ENCODE results near the gene NDFIP2.

Gene NDFIP2

GRCh38 chr13:79442221-79442620 is 38.7 kb upstream of the NDFIP2 start:
- TF ChIP-seq ZNF274 (IDR thresholded peaks at IDR 0.05; ENCODE audit: low read depth, low read length) (no peak), SUZ12 (IDR thresholded peaks at IDR 0.05; ENCODE audit: extremely low read depth, insufficient read depth, insufficient read length) (no peak), YY1 (IDR thresholded peaks at IDR 0.05; ENCODE audit: insufficient read depth, insufficient read length) (no peak)
- H3K36me3 ChIP-seq (ENCODE audit: insufficient read depth, insufficient read length, low read length), result no peaks in the 10 kb centered on the region
- no peak for DNase-seq (ENCODE audit: low read depth, low spot score)
- no peaks in the 10 kb centered on the region for H3K27me3 ChIP-seq (ENCODE audit: insufficient read depth, insufficient read length)
- no peak overlapping the region for H3K4me3 ChIP-seq (ENCODE audit: insufficient read length, low read depth)
- H3K9me3 ChIP-seq (ENCODE audit: insufficient read depth, low read length), result no peaks in the 10 kb centered on the region
- no peaks in the 10 kb centered on the region for H3K4me1 ChIP-seq (ENCODE audit: insufficient read depth, insufficient read length)
- no peak overlapping the region for H3K9ac ChIP-seq (ENCODE audit: insufficient read length, low read depth)

GRCh38 chr13:79442706-79443105 is 38.2 kb upstream of the NDFIP2 start:
- Histone ChIP-seq H3K4me1 (ENCODE audit: insufficient read depth, insufficient read length) (no peaks in the 10 kb centered on the region), H3K9me3 (ENCODE audit: insufficient read depth, low read length) (no peaks in the 10 kb centered on the region), H3K4me3 (ENCODE audit: insufficient read length, low read depth) (no peak overlapping the region), H3K36me3 (ENCODE audit: insufficient read depth, insufficient read length, low read length) (no peaks in the 10 kb centered on the region), H3K9ac (ENCODE audit: insufficient read length, low read depth) (no peak overlapping the region), H3K27me3 (ENCODE audit: insufficient read depth, insufficient read length) (no peaks in the 10 kb centered on the region)
- DNase-seq (ENCODE audit: low read depth, low spot score), result no peak
- no peak for TF ChIP-seq YY1 (IDR thresholded peaks at IDR 0.05; ENCODE audit: insufficient read depth, insufficient read length)
- no peak for TF ChIP-seq SUZ12 (IDR thresholded peaks at IDR 0.05; ENCODE audit: extremely low read depth, insufficient read depth, insufficient read length)
- TF ChIP-seq ZNF274 (IDR thresholded peaks at IDR 0.05; ENCODE audit: low read depth, low read length), result no peak

GRCh38 chr13:79445968-79446645 is 34.8 kb upstream of the NDFIP2 start:
- DNase-seq (ENCODE audit: low read depth, low spot score), result no peak
- Histone ChIP-seq H3K4me3 (ENCODE audit: insufficient read length, low read depth) (no peak overlapping the region), H3K27me3 (ENCODE audit: insufficient read depth, insufficient read length) (no peaks in the 10 kb centered on the region), H3K36me3 (ENCODE audit: insufficient read depth, insufficient read length, low read length) (no peaks in the 10 kb centered on the region), H3K9ac (ENCODE audit: insufficient read length, low read depth) (no peak overlapping the region), H3K4me1 (ENCODE audit: insufficient read depth, insufficient read length) (no peaks in the 10 kb centered on the region), H3K9me3 (ENCODE audit: insufficient read depth, low read length) (no peaks in the 10 kb centered on the region)
- no peak for TF ChIP-seq ZNF274 (IDR thresholded peaks at IDR 0.05; ENCODE audit: low read depth, low read length)
- no peak for TF ChIP-seq YY1 (IDR thresholded peaks at IDR 0.05; ENCODE audit: insufficient read depth, insufficient read length)
- no peak for TF ChIP-seq SUZ12 (IDR thresholded peaks at IDR 0.05; ENCODE audit: extremely low read depth, insufficient read depth, insufficient read length)

GRCh38 chr13:79447141-79447540 is 33.8 kb upstream of the NDFIP2 start:
- no peak for DNase-seq (ENCODE audit: low read depth, low spot score)
- no peaks in the 10 kb centered on the region for H3K9me3 ChIP-seq (ENCODE audit: insufficient read depth, low read length)
- TF ChIP-seq SUZ12 (IDR thresholded peaks at IDR 0.05; ENCODE audit: extremely low read depth, insufficient read depth, insufficient read length), result no peak
- no peak for TF ChIP-seq YY1 (IDR thresholded peaks at IDR 0.05; ENCODE audit: insufficient read depth, insufficient read length)
- TF ChIP-seq ZNF274 (IDR thresholded peaks at IDR 0.05; ENCODE audit: low read depth, low read length), result no peak
- no peak overlapping the region for H3K9ac ChIP-seq (ENCODE audit: insufficient read length, low read depth)
- no peak overlapping the region for H3K4me3 ChIP-seq (ENCODE audit: insufficient read length, low read depth)
- H3K27me3 ChIP-seq (ENCODE audit: insufficient read depth, insufficient read length), result no peaks in the 10 kb centered on the region
- no peaks in the 10 kb centered on the region for H3K4me1 ChIP-seq (ENCODE audit: insufficient read depth, insufficient read length)
- H3K36me3 ChIP-seq (ENCODE audit: insufficient read depth, insufficient read length, low read length), result no peaks in the 10 kb centered on the region

GRCh38 chr13:79447741-79448140 is 33.2 kb upstream of the NDFIP2 start:
- Histone ChIP-seq H3K4me1 (ENCODE audit: insufficient read depth, insufficient read length) (no peaks in the 10 kb centered on the region), H3K36me3 (ENCODE audit: insufficient read depth, insufficient read length, low read length) (no peaks in the 10 kb centered on the region), H3K27me3 (ENCODE audit: insufficient read depth, insufficient read length) (no peaks in the 10 kb centered on the region), H3K9ac (ENCODE audit: insufficient read length, low read depth) (no peak overlapping the region), H3K4me3 (ENCODE audit: insufficient read length, low read depth) (no peak overlapping the region), H3K9me3 (ENCODE audit: insufficient read depth, low read length) (no peaks in the 10 kb centered on the region)
- DNase-seq (ENCODE audit: low read depth, low spot score), result no peak
- no peak for TF ChIP-seq SUZ12 (IDR thresholded peaks at IDR 0.05; ENCODE audit: extremely low read depth, insufficient read depth, insufficient read length)
- TF ChIP-seq ZNF274 (IDR thresholded peaks at IDR 0.05; ENCODE audit: low read depth, low read length), result no peak
- TF ChIP-seq YY1 (IDR thresholded peaks at IDR 0.05; ENCODE audit: insufficient read depth, insufficient read length), result no peak

- Histone ChIP-seq H3K9me3 (ENCODE audit: insufficient read depth, low read length) (no peaks in the 10 kb centered on the region), H3K4me3 (ENCODE audit: insufficient read length, low read depth) (no peak overlapping the region), H3K4me1 (ENCODE audit: insufficient read depth, insufficient read length) (no peaks in the 10 kb centered on the region), H3K9ac (ENCODE audit: insufficient read length, low read depth) (no peak overlapping the region), H3K27me3 (ENCODE audit: insufficient read depth, insufficient read length) (no peaks in the 10 kb centered on the region), H3K36me3 (ENCODE audit: insufficient read depth, insufficient read length, low read length) (no peaks in the 10 kb centered on the region)
- no peak for DNase-seq (ENCODE audit: low read depth, low spot score)
- no peak for TF ChIP-seq SUZ12 (IDR thresholded peaks at IDR 0.05; ENCODE audit: extremely low read depth, insufficient read depth, insufficient read length)
- TF ChIP-seq ZNF274 (IDR thresholded peaks at IDR 0.05; ENCODE audit: low read depth, low read length), result no peak
Observed at GRCh38 chr13:79448413-79448812, 32.5 kb upstream of the NDFIP2 start.

GRCh38 chr13:79450110-79450509 is 30.8 kb upstream of the NDFIP2 start:
- DNase-seq (ENCODE audit: low read depth, low spot score), result no peak
- Histone ChIP-seq H3K36me3 (ENCODE audit: insufficient read depth, insufficient read length, low read length) (no peaks in the 10 kb centered on the region), H3K9me3 (ENCODE audit: insufficient read depth, low read length) (no peaks in the 10 kb centered on the region), H3K4me3 (ENCODE audit: insufficient read length, low read depth) (no peak overlapping the region), H3K27me3 (ENCODE audit: insufficient read depth, insufficient read length) (no peaks in the 10 kb centered on the region), H3K9ac (ENCODE audit: insufficient read length, low read depth) (no peak overlapping the region), H3K4me1 (ENCODE audit: insufficient read depth, insufficient read length) (no peaks in the 10 kb centered on the region)
- no peak for TF ChIP-seq ZNF274 (IDR thresholded peaks at IDR 0.05; ENCODE audit: low read depth, low read length)
- TF ChIP-seq YY1 (IDR thresholded peaks at IDR 0.05; ENCODE audit: insufficient read depth, insufficient read length), result no peak
- no peak for TF ChIP-seq SUZ12 (IDR thresholded peaks at IDR 0.05; ENCODE audit: extremely low read depth, insufficient read depth, insufficient read length)

Data from NT2/D1 (cell line).